Panc1 (cell line): Measurements from ENCODE around the gene MPC1. TPM values are rescaled to one million over a fixed set of nuclear protein-coding genes. Genes with fewer than 3 reads are reported as not detected.

Experiments
- ATAC-seq: fragments of 200-7000 bp; cut with Tn5 transposase; 2 replicates; pipeline ENCODE4 v1.9.1; 2020; ENCODE audit warnings: mild to moderate bottlenecking, moderate library complexity
- BruUV-seq: library from RNA; stranded (reverse); fragments of 400-500 nt; replicated peaks from 2 replicates; lab custom pipeline; 2021; lab: Mats Ljungman, UMichigan
- CTCF ChIA-PET: fragments of 300-600 bp; sonication (Branson Sonifier 250); formaldehyde crosslinking; loops from one replicate; lab custom pipeline; 2022; ENCODE audit warnings: antibody characterized with exemption; lab: Charles Lee
- POLR2A ChIA-PET: fragments of 300-600 bp; sonication (Branson Sonifier 250); formaldehyde crosslinking; loops from one replicate; lab custom pipeline; 2022; ENCODE audit warnings: antibody characterized with exemption; lab: Charles Lee
- DNase-seq: peaks from one replicate; pipeline ENCODE4 v3.0.0-alpha.2; 2010; ENCODE audit warnings: low read depth, low spot score
- H3K27ac ChIP-seq: 2 replicates; pipeline ENCODE4 v1.5.1; 2011; ENCODE audit warnings: mild to moderate bottlenecking, low read length, inconsistent platforms
- H3K27me3 ChIP-seq: fragments of 200-500 bp; sonication (Bioruptor generic); 2 replicates; pipeline ENCODE4 v1.6.0; 2014; ENCODE audit warnings: low read length, inconsistent platforms; ENCODE audit not compliant: control insufficient read depth, insufficient read depth
- H3K36me3 ChIP-seq: fragments of 200-500 bp; sonication (Bioruptor generic); 2 replicates; pipeline ENCODE4 v1.5.1; 2014; ENCODE audit warnings: inconsistent platforms, mild to moderate bottlenecking, low read length, moderate library complexity; ENCODE audit not compliant: control insufficient read depth, insufficient read depth
- H3K4me1 ChIP-seq: 2 replicates; pipeline ENCODE4 v1.5.1; 2011; ENCODE audit warnings: inconsistent platforms, mild to moderate bottlenecking, low read length, moderate library complexity; ENCODE audit not compliant: control insufficient read depth, insufficient read depth
- H3K4me3 ChIP-seq, 2 experiments: 2 replicates each; pipeline ENCODE4 v1.5.1; 2011 to 2012; ENCODE audit warnings: low read depth in 2 of 2, low read length in 2 of 2, mild to moderate bottlenecking in 2 of 2, inconsistent platforms in 1 of 2, moderate library complexity in 1 of 2
- H3K9me3 ChIP-seq: fragments of 200-500 bp; sonication (Bioruptor generic); 2 replicates; pipeline ENCODE4 v1.5.1; 2014; ENCODE audit warnings: low read depth, mild to moderate bottlenecking, inconsistent platforms, low read length, moderate library complexity; ENCODE audit not compliant: control insufficient read depth, insufficient read depth
- POLR2AphosphoS5 ChIP-seq: IDR thresholded peaks from 2 replicates; pipeline ENCODE4 v1.6.1; 2012; ENCODE audit warnings: mild to moderate bottlenecking, low read depth, low read length, moderate library complexity
- SIN3A ChIP-seq: IDR thresholded peaks from 2 replicates; pipeline ENCODE4 v1.6.1; 2012; ENCODE audit warnings: low read depth, mild to moderate bottlenecking, low read length, moderate library complexity, borderline replicate concordance; ENCODE audit not compliant: insufficient read depth
- TCF7L2 ChIP-seq: IDR thresholded peaks from 2 replicates; pipeline ENCODE4 v1.6.1; 2011; ENCODE audit warnings: mild to moderate bottlenecking, low read depth, low read length, inconsistent platforms
- in situ Hi-C: cut with HindIII; loops from 2 replicates; pipeline ENCODE4 v1.10.0; 2016; ENCODE audit warnings: low sequenced_read_pairs, low pct_unique_long_range_greater_than_20kb
- intact Hi-C: fragments of 100-400 bp; cut with micrococcal nuclease; formaldehyde crosslinking; loops from one replicate; pipeline ENCODE4 v1.10.0; 2022; ENCODE audit not compliant: unreplicated experiment
- total RNA-seq: library from RNA; stranded (reverse); gene quantifications from one replicate; pipeline ENCODE4 v1.2.1, GENCODE V29; 2021; ENCODE audit not compliant: unreplicated experiment
- TF ChIP-seq, protein P1 (sequence below): fragments of 450-650 bp; IDR thresholded peaks from 2 replicates; pipeline ENCODE4 v1.5.1; 2017; ENCODE audit warnings: mild to moderate bottlenecking
- TF ChIP-seq, protein P2 (sequence below), 2 experiments: IDR thresholded peaks; 2 replicates each; pipeline ENCODE4 v1.6.1; 2011 to 2012; ENCODE audit warnings: low read depth in 2 of 2, control low read depth in 1 of 2, low read length in 1 of 2, mild to moderate bottlenecking in 1 of 2, moderate library complexity in 1 of 2; ENCODE audit not compliant: insufficient read depth in 1 of 2

Gene MPC1
- total RNA-seq, 1 experiment from 2014 or later: 7.0 TPM

DNA sequence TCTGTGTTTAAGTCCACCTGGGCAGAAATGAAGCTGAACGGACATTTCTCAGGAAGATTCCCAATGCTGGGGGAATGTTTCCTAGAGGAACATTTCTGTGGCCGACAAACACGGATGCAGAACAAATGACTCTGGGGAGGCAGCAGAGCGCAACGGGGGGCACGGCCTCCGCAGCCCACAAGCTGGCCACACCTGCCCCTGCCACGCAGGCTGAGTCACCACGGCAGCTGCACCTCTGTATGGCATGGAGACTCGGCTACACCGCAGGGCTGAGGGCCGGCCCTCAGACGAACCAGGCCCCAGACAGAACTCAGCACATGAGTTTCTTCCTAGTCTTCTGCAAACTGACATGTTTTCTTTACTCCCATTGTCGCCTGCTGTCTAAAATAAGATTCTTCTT lies 64.5 kb downstream of the MPC1 start:
- ChIA-PET POLR2A (no interaction called here), CTCF (no interaction called here)
- TF ChIP-seq, protein P1, sequence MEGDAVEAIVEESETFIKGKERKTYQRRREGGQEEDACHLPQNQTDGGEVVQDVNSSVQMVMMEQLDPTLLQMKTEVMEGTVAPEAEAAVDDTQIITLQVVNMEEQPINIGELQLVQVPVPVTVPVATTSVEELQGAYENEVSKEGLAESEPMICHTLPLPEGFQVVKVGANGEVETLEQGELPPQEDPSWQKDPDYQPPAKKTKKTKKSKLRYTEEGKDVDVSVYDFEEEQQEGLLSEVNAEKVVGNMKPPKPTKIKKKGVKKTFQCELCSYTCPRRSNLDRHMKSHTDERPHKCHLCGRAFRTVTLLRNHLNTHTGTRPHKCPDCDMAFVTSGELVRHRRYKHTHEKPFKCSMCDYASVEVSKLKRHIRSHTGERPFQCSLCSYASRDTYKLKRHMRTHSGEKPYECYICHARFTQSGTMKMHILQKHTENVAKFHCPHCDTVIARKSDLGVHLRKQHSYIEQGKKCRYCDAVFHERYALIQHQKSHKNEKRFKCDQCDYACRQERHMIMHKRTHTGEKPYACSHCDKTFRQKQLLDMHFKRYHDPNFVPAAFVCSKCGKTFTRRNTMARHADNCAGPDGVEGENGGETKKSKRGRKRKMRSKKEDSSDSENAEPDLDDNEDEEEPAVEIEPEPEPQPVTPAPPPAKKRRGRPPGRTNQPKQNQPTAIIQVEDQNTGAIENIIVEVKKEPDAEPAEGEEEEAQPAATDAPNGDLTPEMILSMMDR: no peak
- TF ChIP-seq, protein P2, sequence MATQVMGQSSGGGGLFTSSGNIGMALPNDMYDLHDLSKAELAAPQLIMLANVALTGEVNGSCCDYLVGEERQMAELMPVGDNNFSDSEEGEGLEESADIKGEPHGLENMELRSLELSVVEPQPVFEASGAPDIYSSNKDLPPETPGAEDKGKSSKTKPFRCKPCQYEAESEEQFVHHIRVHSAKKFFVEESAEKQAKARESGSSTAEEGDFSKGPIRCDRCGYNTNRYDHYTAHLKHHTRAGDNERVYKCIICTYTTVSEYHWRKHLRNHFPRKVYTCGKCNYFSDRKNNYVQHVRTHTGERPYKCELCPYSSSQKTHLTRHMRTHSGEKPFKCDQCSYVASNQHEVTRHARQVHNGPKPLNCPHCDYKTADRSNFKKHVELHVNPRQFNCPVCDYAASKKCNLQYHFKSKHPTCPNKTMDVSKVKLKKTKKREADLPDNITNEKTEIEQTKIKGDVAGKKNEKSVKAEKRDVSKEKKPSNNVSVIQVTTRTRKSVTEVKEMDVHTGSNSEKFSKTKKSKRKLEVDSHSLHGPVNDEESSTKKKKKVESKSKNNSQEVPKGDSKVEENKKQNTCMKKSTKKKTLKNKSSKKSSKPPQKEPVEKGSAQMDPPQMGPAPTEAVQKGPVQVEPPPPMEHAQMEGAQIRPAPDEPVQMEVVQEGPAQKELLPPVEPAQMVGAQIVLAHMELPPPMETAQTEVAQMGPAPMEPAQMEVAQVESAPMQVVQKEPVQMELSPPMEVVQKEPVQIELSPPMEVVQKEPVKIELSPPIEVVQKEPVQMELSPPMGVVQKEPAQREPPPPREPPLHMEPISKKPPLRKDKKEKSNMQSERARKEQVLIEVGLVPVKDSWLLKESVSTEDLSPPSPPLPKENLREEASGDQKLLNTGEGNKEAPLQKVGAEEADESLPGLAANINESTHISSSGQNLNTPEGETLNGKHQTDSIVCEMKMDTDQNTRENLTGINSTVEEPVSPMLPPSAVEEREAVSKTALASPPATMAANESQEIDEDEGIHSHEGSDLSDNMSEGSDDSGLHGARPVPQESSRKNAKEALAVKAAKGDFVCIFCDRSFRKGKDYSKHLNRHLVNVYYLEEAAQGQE (IDR thresholded peaks at IDR 0.05; ENCODE audit: insufficient read depth in 1 of 2, low read depth in 2 of 2, low read length in 1 of 2): no peak
- TF ChIP-seq SIN3A (no peak), POLR2AphosphoS5 (no peak), TCF7L2 (no peak)
- peak; percentile 71 for ATAC-seq
- BruUV-seq: no TSS peak
- H3K4me1 ChIP-seq: no peaks in the 10 kb centered on the region
- peaks cover 4% of the 10 kb centered on the region; the same call in 1 of the 2 replicates for H3K36me3 ChIP-seq
- in situ Hi-C loops: no loop called here
- no peak overlapping the region for H3K4me3 ChIP-seq
- no peak for DNase-seq
- H3K27me3 ChIP-seq: no peaks in the 10 kb centered on the region
- no peaks in the 10 kb centered on the region for H3K9me3 ChIP-seq
- intact Hi-C loops: no loop called here
- no peak overlapping the region for H3K27ac ChIP-seq

DNA sequence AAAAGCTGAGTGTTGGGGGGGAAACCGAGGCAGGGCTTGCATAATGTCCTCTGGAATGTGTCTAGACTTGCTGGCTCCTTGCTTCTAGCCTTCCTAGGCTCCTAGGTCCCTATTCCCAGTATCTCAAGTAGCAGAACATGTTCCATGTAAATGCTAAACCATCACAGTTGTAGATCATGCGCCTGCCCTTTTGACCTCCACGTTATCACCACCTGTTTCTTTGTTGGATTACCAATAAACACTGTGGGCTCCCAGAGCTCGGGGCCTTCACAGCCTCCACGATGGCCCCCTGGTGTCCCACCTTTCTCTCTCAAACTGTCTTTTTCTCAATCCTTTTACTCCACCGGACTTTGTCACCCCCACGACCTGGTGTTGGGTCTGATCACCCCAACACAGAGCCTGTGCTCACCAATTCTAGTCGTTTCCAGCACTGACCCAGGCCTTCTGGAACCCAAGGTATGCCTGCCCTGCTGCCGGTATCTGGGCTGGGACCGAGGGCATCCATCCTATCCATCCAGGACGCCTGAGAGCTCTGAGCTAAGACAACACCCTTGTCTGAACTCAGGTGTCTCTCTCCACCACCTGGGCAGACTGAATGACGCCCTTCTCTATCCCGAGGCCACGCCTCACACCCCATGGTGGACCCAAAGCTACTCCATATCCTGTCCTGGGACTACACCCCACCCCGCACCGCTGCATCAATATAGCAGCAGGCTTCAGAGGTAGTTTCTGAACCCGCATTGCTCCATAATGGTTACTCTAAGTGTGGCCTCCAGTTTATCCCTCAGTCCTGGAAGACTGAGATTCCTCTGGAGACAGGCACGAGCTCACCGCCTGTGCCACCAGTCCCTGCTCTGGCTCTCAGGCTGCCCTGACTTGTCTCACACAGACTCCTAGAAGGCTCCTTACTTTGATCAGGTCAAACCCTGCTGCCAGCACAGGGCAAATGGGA lies 65.2 kb downstream of the MPC1 start:
- no peaks in the 10 kb centered on the region; the same call in 1 of the 2 replicates for H3K36me3 ChIP-seq
- CTCF ChIA-PET: no interaction called here
- ATAC-seq (peak; percentile 56; the same call in 1 of the 2 replicates), DNase-seq (no peak)
- TF ChIP-seq, protein P1: no peak
- no peak for TF ChIP-seq POLR2AphosphoS5
- TF ChIP-seq, protein P2 (IDR thresholded peaks at IDR 0.05; ENCODE audit: insufficient read depth in 1 of 2, low read depth in 2 of 2, low read length in 1 of 2): no peak
- TF ChIP-seq SIN3A: no peak
- no peak for TF ChIP-seq TCF7L2
- no TSS peak for BruUV-seq
- no peaks in the 10 kb centered on the region for H3K9me3 ChIP-seq
- H3K4me1 ChIP-seq: no peaks in the 10 kb centered on the region
- no peak overlapping the region for H3K4me3 ChIP-seq
- no peaks in the 10 kb centered on the region for H3K27me3 ChIP-seq
- H3K27ac ChIP-seq: no peak overlapping the region
- intact Hi-C loops: no loop called here
- POLR2A ChIA-PET: no interaction called here
- in situ Hi-C loops: no loop called here
